Nephron progenitor cell (in vitro differentiated cells): ENCODE measurements around the gene FBXL7.

Experiments
- DNase-seq: peaks from one replicate; pipeline ENCODE4 v3.0.0; 2021
- H3K27ac Mint-ChIP-seq: 2 replicates; pipeline ENCODE4 v1.8.0; 2021; ENCODE audit warnings: mild to moderate bottlenecking, moderate library complexity, mixed read lengths
- H3K27me3 Mint-ChIP-seq: 2 replicates; pipeline ENCODE4 v1.8.0; 2021; ENCODE audit warnings: mild to moderate bottlenecking, low read depth, mixed read lengths; ENCODE audit not compliant: poor library complexity
- H3K36me3 Mint-ChIP-seq: 2 replicates; pipeline ENCODE4 v1.8.0; 2021; ENCODE audit warnings: low read depth, mixed read lengths
- H3K4me1 Mint-ChIP-seq: 2 replicates; pipeline ENCODE4 v1.8.0; 2021; ENCODE audit warnings: mixed read lengths
- H3K4me3 Mint-ChIP-seq: 2 replicates; pipeline ENCODE4 v1.8.0; 2021; ENCODE audit warnings: mild to moderate bottlenecking, moderate library complexity, mixed read lengths
- H3K9me3 Mint-ChIP-seq: 2 replicates; pipeline ENCODE4 v1.8.0; 2021; ENCODE audit warnings: mild to moderate bottlenecking, moderate library complexity, mixed read lengths
- TF ChIP-seq, protein P1 (sequence below): fragments of 200-600 bp; sonication (generic); IDR thresholded peaks from 2 replicates; pipeline ENCODE4 v1.5.0; 2021; ENCODE audit warnings: antibody characterized with exemption

The FBXL7 gene

DNA sequence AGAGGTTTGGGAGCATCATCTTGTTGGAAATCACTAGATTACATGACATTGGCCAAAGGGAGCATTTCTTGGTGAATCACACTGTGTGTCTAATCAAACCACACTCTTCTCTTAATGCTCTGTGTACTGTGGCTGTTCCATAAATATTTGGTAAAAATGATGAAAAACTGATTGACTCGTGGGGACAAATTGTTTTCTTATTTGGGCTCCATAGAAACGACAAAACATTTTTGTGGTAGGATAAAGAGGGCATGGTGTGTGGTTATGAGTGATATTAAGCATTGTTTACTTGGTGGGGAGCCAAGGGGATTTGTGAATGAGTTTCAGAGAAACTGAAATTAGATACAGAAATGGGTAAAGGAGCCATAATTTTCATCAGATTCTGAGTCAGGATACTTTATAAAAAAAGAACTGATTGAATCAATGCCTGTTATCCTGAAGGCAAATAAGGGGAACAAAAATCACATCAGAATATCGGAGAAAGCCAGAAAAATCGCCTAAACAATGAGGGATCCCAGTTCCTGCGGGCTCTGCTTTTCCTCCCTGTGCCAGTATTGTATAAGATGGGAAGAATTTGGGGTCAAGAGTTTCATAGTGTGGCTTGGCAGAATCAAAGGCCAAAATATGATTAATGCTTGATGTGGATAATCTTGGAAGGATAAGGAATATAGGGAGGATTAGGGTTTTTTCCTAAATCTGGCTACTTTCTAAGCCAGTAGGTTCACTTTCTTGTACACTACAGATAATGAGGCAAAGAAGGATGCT is 33.3 kb downstream of the FBXL7 start:
- peaks cover 41% of the 10 kb centered on the region for H3K9me3 Mint-ChIP-seq
- H3K27me3 Mint-ChIP-seq = peaks cover 7% of the 10 kb centered on the region
- H3K4me1 Mint-ChIP-seq = peaks cover 13% of the 10 kb centered on the region
- H3K36me3 Mint-ChIP-seq = peaks cover 63% of the 10 kb centered on the region
- TF ChIP-seq, protein P1, sequence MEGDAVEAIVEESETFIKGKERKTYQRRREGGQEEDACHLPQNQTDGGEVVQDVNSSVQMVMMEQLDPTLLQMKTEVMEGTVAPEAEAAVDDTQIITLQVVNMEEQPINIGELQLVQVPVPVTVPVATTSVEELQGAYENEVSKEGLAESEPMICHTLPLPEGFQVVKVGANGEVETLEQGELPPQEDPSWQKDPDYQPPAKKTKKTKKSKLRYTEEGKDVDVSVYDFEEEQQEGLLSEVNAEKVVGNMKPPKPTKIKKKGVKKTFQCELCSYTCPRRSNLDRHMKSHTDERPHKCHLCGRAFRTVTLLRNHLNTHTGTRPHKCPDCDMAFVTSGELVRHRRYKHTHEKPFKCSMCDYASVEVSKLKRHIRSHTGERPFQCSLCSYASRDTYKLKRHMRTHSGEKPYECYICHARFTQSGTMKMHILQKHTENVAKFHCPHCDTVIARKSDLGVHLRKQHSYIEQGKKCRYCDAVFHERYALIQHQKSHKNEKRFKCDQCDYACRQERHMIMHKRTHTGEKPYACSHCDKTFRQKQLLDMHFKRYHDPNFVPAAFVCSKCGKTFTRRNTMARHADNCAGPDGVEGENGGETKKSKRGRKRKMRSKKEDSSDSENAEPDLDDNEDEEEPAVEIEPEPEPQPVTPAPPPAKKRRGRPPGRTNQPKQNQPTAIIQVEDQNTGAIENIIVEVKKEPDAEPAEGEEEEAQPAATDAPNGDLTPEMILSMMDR = no peak
- no peak overlapping the region for H3K4me3 Mint-ChIP-seq
- DNase-seq = no peak
- no peak overlapping the region for H3K27ac Mint-ChIP-seq

DNA sequence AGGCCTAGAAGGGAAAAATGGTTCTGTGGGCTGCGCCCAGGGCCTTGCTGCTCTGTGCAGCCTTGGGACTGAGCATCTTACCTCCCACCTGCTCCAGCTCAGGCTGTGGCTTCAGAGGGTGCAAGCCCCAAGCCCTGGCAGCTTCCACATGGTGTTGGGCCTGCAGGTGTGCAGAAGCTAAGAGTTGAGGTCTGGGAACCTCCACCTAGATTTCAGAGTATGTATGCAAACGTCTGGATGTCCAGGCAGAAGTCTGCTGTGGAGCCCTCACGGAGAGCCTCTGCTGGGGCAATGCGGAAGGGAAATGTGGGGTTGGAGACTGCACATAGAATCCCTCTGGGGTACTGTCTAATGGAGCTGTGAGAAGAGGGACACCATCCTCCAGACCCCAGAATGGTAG is 36.0 kb downstream of the FBXL7 start:
- Mint-ChIP-seq H3K4me3 (no peak overlapping the region), H3K9me3 (peaks cover 41% of the 10 kb centered on the region)

GRCh38 chr5:15538516-15538915 is 38.5 kb downstream of the FBXL7 start:
- TF ChIP-seq, protein P1 = no peak
- Mint-ChIP-seq H3K4me3 (no peak overlapping the region), H3K36me3 (peaks cover 46% of the 10 kb centered on the region), H3K4me1 (peaks cover 12% of the 10 kb centered on the region), H3K27ac (peak overlapping the region; percentile 70), H3K9me3 (peaks cover 31% of the 10 kb centered on the region), H3K27me3 (peaks cover 9% of the 10 kb centered on the region)
- DNase-seq = no peak

More for the DNA sequence above, 36.0 kb downstream of the FBXL7 start:
- peaks cover 12% of the 10 kb centered on the region for H3K4me1 Mint-ChIP-seq
- H3K36me3 Mint-ChIP-seq = peaks cover 50% of the 10 kb centered on the region
- no peak overlapping the region for H3K27ac Mint-ChIP-seq
- TF ChIP-seq, protein P1 = no peak
- DNase-seq = no peak
- H3K27me3 Mint-ChIP-seq = peaks cover 7% of the 10 kb centered on the region

GRCh38 chr5:15539951-15540350 is 40.0 kb downstream of the FBXL7 start:
- H3K9me3 Mint-ChIP-seq = peaks cover 23% of the 10 kb centered on the region
- DNase-seq = no peak
- H3K27ac Mint-ChIP-seq = no peak overlapping the region
- peaks cover 9% of the 10 kb centered on the region for H3K27me3 Mint-ChIP-seq
- TF ChIP-seq, protein P1 = no peak
- H3K4me3 Mint-ChIP-seq = no peak overlapping the region
- peaks cover 12% of the 10 kb centered on the region for H3K4me1 Mint-ChIP-seq
- peaks cover 35% of the 10 kb centered on the region for H3K36me3 Mint-ChIP-seq

- DNase-seq = no peak
- TF ChIP-seq, protein P1 = no peak
- Mint-ChIP-seq H3K27ac (no peak overlapping the region), H3K4me3 (no peak overlapping the region), H3K4me1 (peaks cover 16% of the 10 kb centered on the region), H3K36me3 (peaks cover 13% of the 10 kb centered on the region), H3K9me3 (no peaks in the 10 kb centered on the region), H3K27me3 (peaks cover 2% of the 10 kb centered on the region)
These were observed 44.1 kb downstream of the FBXL7 start for GRCh38 chr5:15544039-15544438.

- Mint-ChIP-seq H3K27me3 (peaks cover 2% of the 10 kb centered on the region), H3K4me1 (peaks cover 16% of the 10 kb centered on the region)
- DNase-seq = no peak
These were observed 45.1 kb downstream of the FBXL7 start for GRCh38 chr5:15545082-15545481.

More at GRCh38 chr5:15545082-15545481, 45.1 kb downstream of the FBXL7 start:
- Mint-ChIP-seq H3K9me3 (no peaks in the 10 kb centered on the region), H3K4me3 (no peak overlapping the region), H3K27ac (no peak overlapping the region), H3K36me3 (peaks cover 13% of the 10 kb centered on the region)
- TF ChIP-seq, protein P1 = no peak
